Thyroid gland (tissue), 4 donors: ENCODE measurements around the gene SLC50A1. TPM values are rescaled to one million over a fixed set of nuclear protein-coding genes. Genes with fewer than 3 reads are reported as not detected.

Experiments
- DNase-seq, 2 donors: peaks; one replicate each; pipeline ENCODE4 v3.0.0-alpha.2; 2019
- H3K27ac ChIP-seq, 3 donors: fragments of 200-600 bp; sonication (generic); 1 replicate in 2 of 3; 2 replicates in 1 of 3; pipeline ENCODE4 v1.5.1; 2016 to 2019; ENCODE audit warnings: mild to moderate bottlenecking in 1 of 3, moderate library complexity in 1 of 3
- H3K27me3 ChIP-seq: fragments of 200-600 bp; sonication (generic); one replicate; pipeline ENCODE4 v1.5.1; 2019
- H3K36me3 ChIP-seq, 2 donors: fragments of 200-600 bp; sonication (generic); one replicate each; pipeline ENCODE4 v1.5.1; 2016 to 2019
- H3K4me1 ChIP-seq, 2 donors: fragments of 200-600 bp; sonication (generic); one replicate each; pipeline ENCODE4 v1.5.1; 2017 to 2019
- H3K4me3 ChIP-seq, 3 donors: fragments of 200-600 bp; sonication (generic); replicated peaks in 1 of 3; 1 replicate in 2 of 3; 2 replicates in 1 of 3; pipeline ENCODE4 v1.5.1; 2016; ENCODE audit warnings: mild to moderate bottlenecking in 1 of 3
- H3K9me3 ChIP-seq: fragments of 200-600 bp; sonication (generic); one replicate; pipeline ENCODE4 v1.5.1; 2017
- CTCF ChIP-seq, 6 experiments: fragments of 200-600 bp in 3 of 6; fragments of 450-650 bp in 3 of 6; sonication (generic) in 3 of 6; IDR thresholded peaks; one replicate each; pipeline ENCODE4 v1.5.1; 2016 to 2019; ENCODE audit warnings: antibody characterized with exemption in 6 of 6, mild to moderate bottlenecking in 2 of 6, inconsistent platforms in 1 of 6, moderate library complexity in 1 of 6
- POLR2A ChIP-seq, 2 donors: fragments of 450-650 bp; IDR thresholded peaks; one replicate each; pipeline ENCODE4 v1.6.1; 2017; ENCODE audit warnings: antibody characterized with exemption in 2 of 2, mild to moderate bottlenecking in 2 of 2, moderate library complexity in 1 of 2
- WGBS, 2 donors: methylation state at CpG; one replicate each; pipeline ENCODE4 v1.1.5; 2017; 5-methylcytosine and 5-hydroxymethylcytosine counted together
- intact Hi-C: fragments of 100-400 bp; cut with DNase I; formaldehyde crosslinking; loops from one replicate; pipeline ENCODE4 v1.15.1; 2023
- total RNA-seq, 4 donors: library from RNA; depleted of rRNA; stranded (reverse); fragments of >200 nt; gene quantifications; one replicate each; pipeline ENCODE4 v1.2.3, GENCODE V29; 2016

SLC50A1 gene
- total RNA-seq, 4 donors from 2014 or later: 30.9 to 42.2 (median 32.7) TPM

GRCh38 chr1:155183775-155184221, 48.1 kb downstream of the SLC50A1 start:
- intact Hi-C loops: no loop called here
- no peaks in the 10 kb centered on the region for H3K36me3 ChIP-seq
- WGBS, 2 donors: 88 to 94% methylated on average over 14 to 18 of the region's 20 CpGs
- peaks cover 0 to 5% of the 10 kb centered on the region in 2 donors for H3K4me1 ChIP-seq
- no peak overlapping the region for H3K27ac ChIP-seq
- H3K27me3 ChIP-seq: no peaks in the 10 kb centered on the region
- no peaks in the 10 kb centered on the region for H3K9me3 ChIP-seq
- H3K4me3 ChIP-seq: no peak overlapping the region
- no peak for DNase-seq
- TF ChIP-seq CTCF (IDR thresholded peaks at IDR 0.05) (no peak), POLR2A (IDR thresholded peaks at IDR 0.05) (no peak)

- H3K9me3 ChIP-seq: no peaks in the 10 kb centered on the region
- intact Hi-C loops: no loop called here
- no peak for DNase-seq
- no peak for TF ChIP-seq POLR2A (IDR thresholded peaks at IDR 0.05)
- no peak for TF ChIP-seq CTCF (IDR thresholded peaks at IDR 0.05)
- no peaks in the 10 kb centered on the region for H3K36me3 ChIP-seq
- peaks cover 0 to 5% of the 10 kb centered on the region in 2 donors for H3K4me1 ChIP-seq
- H3K27me3 ChIP-seq: no peaks in the 10 kb centered on the region
- no peak overlapping the region for H3K4me3 ChIP-seq
- WGBS, 2 donors: 97 to 100% methylated on average over 4 of the region's 4 CpGs
- H3K27ac ChIP-seq: no peak overlapping the region
Observed at GRCh38 chr1:155184351-155184811, 48.7 kb downstream of the SLC50A1 start.

GRCh38 chr1:155184835-155185782, 49.5 kb downstream of the SLC50A1 start:
- WGBS, 2 donors: 63 to 71% methylated on average over 15 to 16 of the region's 21 CpGs
- intact Hi-C loops: no loop called here
- no peak for TF ChIP-seq CTCF (IDR thresholded peaks at IDR 0.05)
- TF ChIP-seq POLR2A (IDR thresholded peaks at IDR 0.05): no peak
- peak in 1 of 2 donors; percentile 30 for DNase-seq
- Histone ChIP-seq H3K36me3 (no peaks in the 10 kb centered on the region), H3K27ac (no peak overlapping the region), H3K4me3 (no peak overlapping the region), H3K9me3 (no peaks in the 10 kb centered on the region), H3K4me1 (peaks cover 0 to 5% of the 10 kb centered on the region in 2 donors), H3K27me3 (no peaks in the 10 kb centered on the region)

GRCh38 chr1:155185783-155186066, 50.1 kb downstream of the SLC50A1 start:
- peaks cover 0 to 5% of the 10 kb centered on the region in 2 donors for H3K4me1 ChIP-seq
- no peaks in the 10 kb centered on the region for H3K9me3 ChIP-seq
- WGBS, 2 donors: 63 to 70% methylated on average over 6 of the region's 6 CpGs
- no peaks in the 10 kb centered on the region for H3K36me3 ChIP-seq
- DNase-seq: no peak
- H3K4me3 ChIP-seq: no peak overlapping the region
- intact Hi-C loops: no loop called here
- TF ChIP-seq CTCF (IDR thresholded peaks at IDR 0.05) (no peak), POLR2A (IDR thresholded peaks at IDR 0.05) (no peak)
- no peak overlapping the region for H3K27ac ChIP-seq
- no peaks in the 10 kb centered on the region for H3K27me3 ChIP-seq
